Measurements from ENCODE around the gene RINT1.

GRCh38 chr7:105530126-105530525, 1.9 kb upstream of the RINT1 start:
- TF ChIP-seq POLR2A (IDR thresholded peaks at IDR 0.05; ENCODE audit: low read length) (no peak), PBX3 (IDR thresholded peaks at IDR 0.05) (no peak), HMGXB4 (CRISPR knock-in tag; IDR thresholded peaks at IDR 0.05; ENCODE audit: borderline replicate concordance) (no peak), PHF8 (IDR thresholded peaks at IDR 0.05; ENCODE audit: borderline replicate concordance, low read depth) (no peak), USF2 (IDR thresholded peaks at IDR 0.05) (no peak), RARB (CRISPR knock-in tag; IDR thresholded peaks at IDR 0.05) (no peak), MAZ (IDR thresholded peaks at IDR 0.05; ENCODE audit: borderline replicate concordance, low read depth, low read length) (no peak), CHD2 (IDR thresholded peaks at IDR 0.05; ENCODE audit: low read length, partially characterized antibody) (no peak), MAFK (IDR thresholded peaks at IDR 0.05; ENCODE audit: partially characterized antibody) (no peak), CBX2 (IDR thresholded peaks at IDR 0.05; ENCODE audit: borderline replicate concordance, low read depth) (no peak), CEBPB (IDR thresholded peaks at IDR 0.05) (no peak)
- TF ChIP-seq, protein P1, sequence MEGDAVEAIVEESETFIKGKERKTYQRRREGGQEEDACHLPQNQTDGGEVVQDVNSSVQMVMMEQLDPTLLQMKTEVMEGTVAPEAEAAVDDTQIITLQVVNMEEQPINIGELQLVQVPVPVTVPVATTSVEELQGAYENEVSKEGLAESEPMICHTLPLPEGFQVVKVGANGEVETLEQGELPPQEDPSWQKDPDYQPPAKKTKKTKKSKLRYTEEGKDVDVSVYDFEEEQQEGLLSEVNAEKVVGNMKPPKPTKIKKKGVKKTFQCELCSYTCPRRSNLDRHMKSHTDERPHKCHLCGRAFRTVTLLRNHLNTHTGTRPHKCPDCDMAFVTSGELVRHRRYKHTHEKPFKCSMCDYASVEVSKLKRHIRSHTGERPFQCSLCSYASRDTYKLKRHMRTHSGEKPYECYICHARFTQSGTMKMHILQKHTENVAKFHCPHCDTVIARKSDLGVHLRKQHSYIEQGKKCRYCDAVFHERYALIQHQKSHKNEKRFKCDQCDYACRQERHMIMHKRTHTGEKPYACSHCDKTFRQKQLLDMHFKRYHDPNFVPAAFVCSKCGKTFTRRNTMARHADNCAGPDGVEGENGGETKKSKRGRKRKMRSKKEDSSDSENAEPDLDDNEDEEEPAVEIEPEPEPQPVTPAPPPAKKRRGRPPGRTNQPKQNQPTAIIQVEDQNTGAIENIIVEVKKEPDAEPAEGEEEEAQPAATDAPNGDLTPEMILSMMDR (IDR thresholded peaks at IDR 0.05) = no peak
